ENCODE measurements around the gene EBLN2.

Gene EBLN2

DNA sequence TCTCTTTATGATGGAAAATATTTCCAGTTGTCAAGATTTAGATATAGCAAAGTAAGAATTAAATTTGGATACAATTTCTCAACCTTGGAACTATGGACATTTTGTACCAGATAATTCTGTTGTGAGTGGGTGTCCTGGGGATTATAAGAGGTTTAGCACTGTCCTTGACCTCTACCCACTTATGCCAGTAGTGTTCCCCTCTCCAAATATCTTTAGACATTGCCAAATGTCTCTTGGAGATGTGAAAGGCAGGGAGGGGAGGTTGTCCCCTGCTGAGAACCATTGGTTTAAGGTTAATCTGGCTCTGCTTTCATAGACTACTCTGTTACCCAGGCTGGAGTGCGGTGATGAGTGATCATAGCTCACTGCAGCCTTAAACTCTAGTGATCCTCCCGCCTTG is at the start of gene EBLN2:
EBLN2 (plus strand) TSS at position 244 of the 400 bp plus-strand sequence. CDS start 423 bp downstream, outside the sequence.
- DNase-seq (ENCODE audit: low spot score): no peak

GRCh38 chr3:73018298-73018697 is 43.2 kb upstream of the EBLN2 start:
- DNase-seq (ENCODE audit: low spot score): no peak

DNA sequence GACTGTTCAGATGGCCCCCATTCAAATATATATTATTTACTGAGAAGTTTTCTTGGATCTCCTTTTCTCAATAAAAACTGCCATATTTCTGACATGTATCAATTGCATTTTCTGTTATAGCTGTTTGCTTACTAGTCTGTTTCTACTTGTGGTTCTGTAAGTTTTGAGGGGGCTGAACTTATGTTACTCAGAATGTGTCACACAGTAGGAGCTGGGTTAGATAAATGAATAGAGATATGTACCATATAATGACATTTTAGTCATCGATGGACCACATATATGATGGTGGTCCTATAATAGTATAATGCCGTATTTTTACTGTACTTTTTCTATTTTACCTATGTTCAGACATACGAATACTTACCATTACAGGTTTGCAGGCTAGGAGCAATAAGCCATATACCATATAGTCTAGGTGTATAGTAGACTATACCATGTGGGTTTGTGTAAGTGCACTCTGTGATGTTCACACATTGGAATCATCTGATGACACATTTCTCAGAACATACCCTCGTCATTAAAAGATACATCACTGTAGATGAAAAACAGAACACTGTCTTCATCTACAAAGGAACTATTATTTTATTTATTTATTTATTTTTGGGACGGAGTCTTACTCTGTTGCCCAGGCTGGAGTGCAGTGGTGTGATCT is 42.5 kb upstream of the EBLN2 start:
- DNase-seq (ENCODE audit: low spot score): no peak

DNA sequence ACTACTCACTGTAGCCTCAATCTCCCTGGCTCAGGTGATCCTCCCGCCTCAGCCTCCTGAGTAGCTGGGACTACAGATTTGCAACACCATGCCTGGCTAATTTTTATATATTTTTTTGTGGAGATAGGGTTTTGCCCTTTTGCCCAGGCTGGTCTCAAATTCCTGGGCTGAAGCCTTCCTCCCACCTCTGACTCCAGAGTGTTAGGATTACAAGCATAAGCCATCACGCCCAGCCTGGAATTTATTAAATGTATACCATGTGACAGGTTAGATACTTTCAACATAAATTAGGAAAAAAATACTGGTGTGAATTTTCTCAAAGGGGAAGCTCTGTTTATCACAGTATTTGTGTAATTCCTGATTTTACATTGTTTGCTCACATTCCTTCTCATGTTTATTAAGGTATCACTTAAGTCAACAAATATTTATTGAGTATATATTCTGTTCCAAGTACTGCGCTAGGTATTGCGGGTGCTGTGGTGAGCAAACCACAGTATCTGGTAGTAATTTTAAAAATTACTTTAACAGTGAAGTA is 40.1 kb upstream of the EBLN2 start:
- no peak for DNase-seq (ENCODE audit: low spot score)

- DNase-seq (ENCODE audit: low spot score): no peak
Measured at GRCh38 chr3:73024836-73025235, 36.6 kb upstream of the EBLN2 start.

DNA sequence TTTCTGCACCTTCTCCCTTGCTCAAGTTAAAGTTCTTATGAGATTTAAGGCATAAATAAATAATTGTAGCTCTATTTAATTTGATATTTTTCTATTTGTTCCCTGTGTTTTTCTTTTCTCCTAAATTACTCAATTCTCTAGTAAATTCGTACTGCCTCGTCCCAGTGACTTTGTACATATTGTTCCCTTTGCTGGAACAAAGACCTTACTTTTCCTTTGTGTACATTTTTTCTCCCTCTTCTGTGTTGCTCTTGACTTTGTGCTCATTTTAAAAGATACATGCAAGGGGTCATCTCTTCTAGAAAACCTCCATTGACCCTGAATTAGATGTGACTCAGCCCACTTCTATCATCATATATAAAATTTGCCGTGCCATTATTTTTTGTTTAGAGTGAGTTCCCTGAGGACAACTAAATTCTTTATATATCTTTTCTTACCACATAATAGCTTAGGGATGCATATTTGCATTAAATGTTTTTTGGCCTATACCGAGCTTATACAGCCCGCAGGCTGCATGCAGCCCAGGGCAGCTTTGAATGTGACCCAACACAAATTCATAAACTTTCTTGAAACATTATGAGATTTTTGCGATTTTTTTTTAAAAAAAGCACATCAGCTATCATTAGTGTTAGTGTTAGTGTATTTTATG is 35.2 kb upstream of the EBLN2 start:
- no peak for DNase-seq (ENCODE audit: low spot score)

DNA sequence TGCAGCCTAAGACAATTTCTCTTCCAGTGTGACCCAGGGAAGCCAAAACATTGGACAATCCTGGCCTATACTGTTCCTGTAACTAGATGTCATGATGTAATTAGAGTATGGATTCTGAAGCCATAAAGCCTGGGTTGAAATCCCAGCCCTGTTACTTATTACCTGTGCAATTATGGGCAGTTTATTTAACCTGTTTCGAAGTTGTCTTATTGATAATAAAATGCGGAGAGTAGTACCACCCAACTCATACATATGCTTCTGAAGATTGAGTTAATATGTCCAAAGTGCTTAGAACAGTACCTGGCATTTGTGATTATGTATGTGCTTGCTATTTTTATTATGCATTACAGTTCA is 34.7 kb upstream of the EBLN2 start:
- DNase-seq (ENCODE audit: low spot score): no peak

DNA sequence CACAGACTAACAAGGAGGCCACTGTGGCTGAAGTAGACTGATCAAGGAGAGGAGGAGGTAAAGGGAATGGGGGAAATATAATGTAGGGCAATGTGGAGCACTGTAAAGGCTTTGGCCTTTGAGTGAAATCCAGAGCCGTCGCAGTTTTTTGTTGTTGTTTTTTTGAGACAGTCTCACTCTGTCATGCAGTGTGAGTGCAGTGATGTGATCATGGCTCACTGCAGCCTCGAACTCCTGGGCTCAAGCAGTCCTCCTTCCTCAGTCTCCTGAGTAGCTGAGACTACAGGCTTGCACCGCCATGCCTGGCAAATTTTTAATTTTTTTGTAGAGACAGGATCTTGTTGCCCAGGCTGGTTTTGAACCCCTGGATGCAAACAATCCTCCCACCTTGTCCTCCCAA is 32.7 kb upstream of the EBLN2 start:
- no peak for DNase-seq (ENCODE audit: low spot score)

DNA sequence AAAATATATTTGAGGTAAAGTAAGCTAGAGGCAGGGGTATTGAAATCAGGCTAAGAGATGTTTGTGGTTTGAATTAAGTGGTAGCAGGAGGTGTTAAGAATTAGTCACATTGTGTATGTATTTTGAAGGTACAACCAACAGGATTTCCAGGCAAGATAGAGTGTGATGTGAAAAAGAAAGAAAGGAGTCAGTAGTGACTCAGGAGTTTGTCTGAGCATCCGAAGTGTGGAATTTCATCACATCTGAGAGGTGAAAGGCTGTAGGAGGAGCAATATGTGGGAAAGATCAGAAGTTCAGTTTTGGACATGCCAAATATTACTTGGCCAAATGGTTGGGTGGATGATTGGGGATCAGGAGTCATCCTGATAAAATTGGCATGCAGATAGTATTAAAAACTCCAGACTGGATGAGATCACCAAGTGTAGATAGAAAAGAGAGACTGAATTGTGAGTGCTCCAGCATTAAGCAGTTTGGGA is 32.1 kb upstream of the EBLN2 start:
- DNase-seq (ENCODE audit: low spot score): peak; percentile 50

DNA sequence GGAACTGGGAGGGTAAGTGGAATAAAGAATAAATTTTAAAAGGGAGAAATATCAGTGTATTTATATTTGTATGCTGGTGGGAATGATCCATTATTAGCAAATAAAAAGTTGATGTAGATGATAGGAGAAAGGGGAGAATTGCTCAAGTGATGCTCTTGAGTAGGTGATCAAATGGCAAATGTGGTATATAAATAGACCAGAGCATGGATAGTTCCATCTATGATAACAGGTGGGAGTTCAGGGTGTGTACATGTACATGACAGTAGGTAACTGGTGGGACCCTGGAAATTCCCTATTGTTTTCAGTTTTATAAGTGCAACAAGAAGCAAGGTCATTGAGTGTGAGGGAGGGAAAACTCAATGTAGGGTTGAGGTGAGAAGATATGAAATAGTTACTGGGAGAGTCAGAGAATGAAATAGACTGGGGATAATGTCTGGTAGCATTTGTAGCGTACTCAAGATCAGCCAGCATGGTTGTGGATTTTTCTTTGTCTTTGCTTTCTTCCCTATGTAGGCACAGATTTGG is 31.3 kb upstream of the EBLN2 start:
- no peak for DNase-seq (ENCODE audit: low spot score)

- DNase-seq (ENCODE audit: low spot score): no peak
Measured at GRCh38 chr3:73031573-73032103, 29.8 kb upstream of the EBLN2 start.

GRCh38 chr3:73036694-73037591 is 24.5 kb upstream of the EBLN2 start:
- no peak for DNase-seq (ENCODE audit: low spot score)

GRCh38 chr3:73041537-73041936 is 19.9 kb upstream of the EBLN2 start:
- DNase-seq (ENCODE audit: low spot score): no peak

DNA sequence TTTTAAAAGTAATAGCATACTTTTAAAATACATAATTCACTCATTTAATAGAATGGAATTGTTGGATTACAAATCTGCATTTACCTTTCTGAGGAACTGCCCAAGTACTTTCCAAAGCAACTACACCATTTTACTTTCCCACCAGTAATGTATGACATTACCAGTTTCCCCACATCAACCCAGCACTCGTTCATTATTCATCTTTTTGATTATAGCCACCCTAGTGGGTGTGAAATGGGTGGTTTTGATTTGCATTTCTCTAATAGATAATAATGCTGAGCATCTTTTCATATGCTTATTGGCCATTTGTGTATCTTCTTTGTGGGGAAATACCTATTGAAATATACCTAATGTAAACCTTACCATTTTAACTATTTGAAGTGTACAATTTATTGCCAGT is 18.0 kb upstream of the EBLN2 start:
- DNase-seq (ENCODE audit: low spot score): no peak

GRCh38 chr3:73045391-73045790 is 16.1 kb upstream of the EBLN2 start:
- DNase-seq (ENCODE audit: low spot score): no peak

- DNase-seq (ENCODE audit: low spot score): no peak
Measured at GRCh38 chr3:73046195-73046594, 15.3 kb upstream of the EBLN2 start.

- no peak for DNase-seq (ENCODE audit: low spot score)
Measured at GRCh38 chr3:73049319-73049718, 12.1 kb upstream of the EBLN2 start.

DNA sequence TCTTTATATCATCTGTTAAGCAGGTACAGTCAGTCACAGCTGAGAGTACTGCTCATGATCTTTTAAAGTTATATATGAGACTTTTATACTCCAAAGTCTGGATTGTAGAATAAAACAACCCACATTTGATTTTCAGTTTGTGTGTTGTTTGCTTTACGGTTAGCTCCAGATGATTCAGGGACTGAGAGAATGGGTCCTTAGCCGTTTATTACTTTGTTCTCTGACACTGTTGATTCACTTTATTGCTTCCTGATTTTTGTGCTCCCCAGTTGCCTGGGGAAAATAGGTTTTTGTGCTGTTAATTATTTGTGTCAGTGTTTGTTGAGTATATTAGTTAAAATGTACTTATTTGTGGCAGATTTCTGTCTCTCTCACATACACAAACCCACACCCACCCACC is 8.6 kb upstream of the EBLN2 start:
- DNase-seq (ENCODE audit: low spot score): no peak

- no peak for DNase-seq (ENCODE audit: low spot score)
Measured at GRCh38 chr3:73055583-73055982, 5.9 kb upstream of the EBLN2 start.

DNA sequence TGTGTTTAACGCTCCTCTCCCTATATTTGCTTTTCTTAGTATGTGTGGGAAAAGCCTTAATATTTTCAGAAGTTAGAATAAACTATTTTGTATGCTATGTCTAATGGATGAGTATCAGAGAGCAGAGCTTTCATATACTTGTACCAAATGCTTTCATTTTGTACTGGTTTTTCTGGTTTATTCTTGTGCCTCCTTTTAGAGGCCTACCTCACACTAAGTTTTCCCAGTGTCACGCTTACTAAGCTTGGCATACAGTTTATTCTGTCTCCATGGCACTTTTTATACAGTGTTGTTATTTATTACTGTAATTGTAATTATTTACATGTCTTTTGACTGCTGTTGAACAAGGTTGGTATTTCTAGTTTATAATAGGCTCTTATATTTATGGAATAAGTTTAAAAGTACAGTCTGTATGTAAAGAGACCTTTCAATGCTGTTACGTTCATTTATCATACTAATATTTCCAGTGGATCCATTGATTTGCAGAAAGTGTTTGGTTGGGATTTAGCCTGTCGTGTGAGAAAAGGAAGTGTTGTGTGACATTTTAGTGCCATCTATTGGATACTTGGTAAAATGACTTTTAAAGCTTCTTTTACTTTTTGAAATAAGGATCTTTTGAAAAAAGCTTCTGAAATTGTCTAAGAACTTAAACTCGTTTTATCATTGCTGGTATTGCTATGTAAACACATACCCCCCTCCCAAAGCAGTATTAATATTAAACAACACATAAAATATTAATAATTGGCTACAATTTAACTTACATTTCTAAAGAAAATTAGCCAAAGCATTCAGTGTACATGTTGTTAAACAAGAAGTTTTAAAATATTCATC is 5.2 kb upstream of the EBLN2 start:
- DNase-seq (ENCODE audit: low spot score): no peak

DNA sequence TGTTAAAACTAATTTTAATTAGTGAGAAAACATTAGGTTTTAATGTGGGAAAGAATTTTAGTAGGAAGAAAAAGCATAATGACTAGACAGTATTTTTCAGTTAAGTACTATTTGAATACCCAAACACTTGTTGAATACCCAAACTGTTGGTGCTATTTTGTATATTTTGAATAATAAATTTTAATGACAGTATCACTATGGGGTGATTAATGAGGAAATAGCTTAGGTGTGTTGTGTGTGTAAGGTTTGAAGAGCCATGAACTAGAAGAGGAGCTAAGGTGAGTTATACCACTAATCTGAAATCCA is 4.7 kb upstream of the EBLN2 start:
- no peak for DNase-seq (ENCODE audit: low spot score)
